SK-N-SH treated with all-trans-retinoic acid at 6 μM for 48 hours (cell line): ENCODE results near the gene TBCD.

ENCODE experiments used
- ATAC-seq: fragments of 200-7000 bp; cut with Tn5 transposase; 3 replicates; pipeline ENCODE4 v1.9.1; 2020; ENCODE audit warnings: mild to moderate bottlenecking, moderate library complexity
- ARNTL ChIP-seq: fragments of 450-650 bp; formaldehyde crosslinking; IDR thresholded peaks from 2 replicates; pipeline ENCODE4 v1.5.0; 2020; ENCODE audit warnings: low read depth, mild to moderate bottlenecking, moderate library complexity, borderline replicate concordance
- BACH2 ChIP-seq: fragments of 250-450 bp; sonication (Bioruptor Pico); IDR thresholded peaks from 2 replicates; pipeline ENCODE4 v1.9.0; 2021; ENCODE audit warnings: mild to moderate bottlenecking, borderline replicate concordance
- CSDC2 ChIP-seq: fragments of 250-450 bp; sonication (Bioruptor Pico); IDR thresholded peaks from 2 replicates; pipeline ENCODE4 v1.5.0; 2020; ENCODE audit warnings: mild to moderate bottlenecking, moderate library complexity
- ESRRG ChIP-seq: fragments of 250-450 bp; sonication (Bioruptor Pico); IDR thresholded peaks from 2 replicates; pipeline ENCODE4 v1.6.1; 2021; ENCODE audit warnings: mild to moderate bottlenecking
- GLIS3 ChIP-seq: fragments of 250-450 bp; sonication (Bioruptor Pico); IDR thresholded peaks from 2 replicates; pipeline ENCODE4 v1.5.0; 2020; ENCODE audit warnings: mild to moderate bottlenecking, moderate library complexity
- ISL1 ChIP-seq: fragments of 250-450 bp; sonication (Bioruptor Pico); IDR thresholded peaks from 2 replicates; pipeline ENCODE4 v2.1.2; 2022; ENCODE audit warnings: mild to moderate bottlenecking, moderate library complexity
- OSR1 ChIP-seq: fragments of 250-450 bp; sonication (Bioruptor Pico); IDR thresholded peaks from 2 replicates; pipeline ENCODE4 v1.8.0; 2022; ENCODE audit warnings: moderate library complexity, mild to moderate bottlenecking, inconsistent platforms
- PATZ1 ChIP-seq: fragments of 250-450 bp; sonication (Bioruptor Pico); IDR thresholded peaks from 2 replicates; pipeline ENCODE4 v1.8.0; 2020; ENCODE audit warnings: mild to moderate bottlenecking, moderate library complexity, borderline replicate concordance
- RARB ChIP-seq: fragments of 250-450 bp; sonication (Bioruptor Pico); IDR thresholded peaks from 2 replicates; pipeline ENCODE4 v1.8.0; 2021; ENCODE audit warnings: mild to moderate bottlenecking, moderate library complexity
- SNAI2 ChIP-seq: fragments of 250-450 bp; sonication (Bioruptor Pico); IDR thresholded peaks from 2 replicates; pipeline ENCODE4 v1.5.0; 2020; ENCODE audit warnings: mild to moderate bottlenecking, moderate library complexity
- TCF4 ChIP-seq: fragments of 250-450 bp; sonication (Bioruptor Pico); IDR thresholded peaks from 2 replicates; pipeline ENCODE4 v1.8.0; 2021; ENCODE audit warnings: mild to moderate bottlenecking, moderate library complexity, borderline replicate concordance
- TOX ChIP-seq: fragments of 250-450 bp; sonication (Bioruptor Pico); IDR thresholded peaks from 2 replicates; pipeline ENCODE4 v1.8.0; 2021; ENCODE audit warnings: mild to moderate bottlenecking, moderate library complexity, borderline replicate concordance
- TSHZ2 ChIP-seq: fragments of 250-450 bp; sonication (Bioruptor Pico); IDR thresholded peaks from 2 replicates; pipeline ENCODE4 v1.5.0; 2020; ENCODE audit warnings: mild to moderate bottlenecking, moderate library complexity
- ZC3H10 ChIP-seq: fragments of 250-450 bp; sonication (Bioruptor Pico); IDR thresholded peaks from 2 replicates; pipeline ENCODE4 v1.5.1; 2021; ENCODE audit warnings: mild to moderate bottlenecking, moderate library complexity
- ZFP3 ChIP-seq: fragments of 250-450 bp; sonication (Bioruptor Pico); IDR thresholded peaks from 2 replicates; pipeline ENCODE4 v1.5.0; 2020; ENCODE audit warnings: mild to moderate bottlenecking, moderate library complexity
- ZFP30 ChIP-seq: fragments of 450-650 bp; formaldehyde crosslinking; IDR thresholded peaks from 2 replicates; pipeline ENCODE4 v1.5.0; 2022; ENCODE audit warnings: mild to moderate bottlenecking, moderate library complexity
- ZNF565 ChIP-seq: fragments of 450-650 bp; formaldehyde crosslinking; conservative IDR thresholded peaks from 2 replicates; pipeline ENCODE4 v1.5.0; 2020; ENCODE audit warnings: low read depth, mild to moderate bottlenecking, moderate library complexity
- ZNF70 ChIP-seq: fragments of 450-650 bp; formaldehyde crosslinking; IDR thresholded peaks from 2 replicates; pipeline ENCODE4 v1.5.0; 2020; ENCODE audit warnings: mild to moderate bottlenecking, moderate library complexity
- ZNF8 ChIP-seq: fragments of 450-650 bp; formaldehyde crosslinking; IDR thresholded peaks from 2 replicates; pipeline ENCODE4 v1.5.0; 2020; ENCODE audit warnings: mild to moderate bottlenecking, moderate library complexity
- TF ChIP-seq, protein P1 (sequence below): fragments of 250-450 bp; sonication (Bioruptor Pico); IDR thresholded peaks from 2 replicates; pipeline ENCODE4 v1.5.1; 2021; ENCODE audit warnings: mild to moderate bottlenecking, moderate library complexity

The TBCD gene

DNA sequence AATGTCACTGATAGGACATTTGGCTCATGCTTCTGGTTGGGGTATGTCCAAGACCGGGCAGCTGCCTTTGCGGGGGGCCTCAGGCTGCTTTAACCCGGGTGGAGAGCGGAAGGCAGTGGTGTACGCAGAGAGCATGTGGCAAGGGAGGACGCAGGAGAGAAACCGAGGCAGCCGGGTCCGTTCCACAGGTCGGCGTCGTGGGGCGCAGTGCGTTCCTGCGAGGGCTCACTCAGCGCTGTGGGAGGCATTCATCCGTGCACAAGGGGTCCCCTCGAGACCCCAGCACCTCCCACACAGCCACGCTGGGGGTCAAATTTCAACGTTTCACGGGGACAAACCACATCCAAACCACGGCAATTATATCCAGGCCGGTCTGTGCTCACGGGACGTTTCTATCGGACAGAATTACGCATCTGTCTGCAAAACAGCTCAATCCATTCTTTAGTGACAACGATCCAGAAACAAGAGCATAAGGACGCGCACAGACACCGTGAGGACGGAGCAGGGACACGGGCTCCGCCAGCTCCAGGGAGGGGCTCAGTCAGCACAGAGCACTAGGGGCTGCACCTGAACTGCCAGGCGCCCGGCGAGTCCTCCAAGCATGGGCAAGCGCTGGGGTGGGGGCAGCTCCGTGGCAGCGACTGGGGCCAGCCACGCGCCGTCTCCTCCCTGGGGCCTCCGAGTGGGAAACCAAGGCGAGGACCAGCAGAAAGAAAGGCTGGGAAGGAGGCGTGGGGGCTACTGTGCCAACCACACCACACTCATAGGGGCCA lies 219.1 kb downstream of the TBCD start:
- no peak for ATAC-seq
- no peak for TF ChIP-seq TOX (CRISPR knock-in tag)
- TF ChIP-seq ZFP3 (CRISPR knock-in tag): no peak
- TF ChIP-seq ZNF565 (CRISPR knock-in tag): no peak
- no peak for TF ChIP-seq RARB
- no peak for TF ChIP-seq BACH2
- TF ChIP-seq, all 23 proteins: peak for 0

- no peak for ATAC-seq
- TF ChIP-seq TOX (CRISPR knock-in tag) (no peak), CSDC2 (CRISPR knock-in tag) (no peak)
These were observed 221.0 kb downstream of the TBCD start for GRCh38 chr17:82972836-82973372.

DNA sequence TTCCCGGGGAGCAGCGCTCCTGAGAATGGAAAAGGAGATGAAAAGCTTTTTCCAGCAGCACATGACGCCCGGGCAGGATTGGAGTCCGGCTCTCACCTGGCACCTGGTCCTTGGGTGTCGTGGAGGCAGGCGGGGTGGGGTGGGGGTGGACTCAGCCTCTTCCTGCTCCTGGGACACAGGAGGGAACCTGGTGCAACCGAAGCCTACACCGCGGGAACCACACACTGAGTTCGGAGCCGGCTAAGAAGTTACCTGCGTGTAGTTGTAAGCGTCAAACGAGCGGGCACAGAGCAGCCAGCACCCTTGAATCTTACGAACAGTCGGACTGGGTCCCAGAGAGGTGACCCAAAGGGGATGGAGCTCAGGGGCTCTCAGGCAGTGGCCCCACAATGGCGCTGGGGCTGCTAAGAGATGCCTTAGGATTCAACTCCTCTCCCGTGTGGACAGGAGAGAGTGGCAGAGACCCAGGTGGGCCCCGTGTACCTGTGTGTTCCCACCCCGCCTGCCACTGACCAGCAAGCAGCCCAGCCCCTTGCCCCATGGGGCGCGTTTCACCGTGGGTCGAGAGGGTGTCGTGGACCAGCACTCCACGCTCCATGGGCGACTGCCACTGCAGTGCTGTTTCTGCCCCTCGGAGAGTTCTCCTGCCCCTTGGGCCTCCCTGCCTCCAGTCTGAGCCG lies 221.7 kb downstream of the TBCD start:
- ATAC-seq: no peak
- TF ChIP-seq ESRRG: no peak
- TF ChIP-seq GLIS3 (CRISPR knock-in tag): no peak
- no peak for TF ChIP-seq TSHZ2
- no peak for TF ChIP-seq RARB
- TF ChIP-seq TOX (CRISPR knock-in tag): no peak
- TF ChIP-seq ARNTL (CRISPR knock-in tag): no peak
- no peak for TF ChIP-seq ISL1 (CRISPR knock-in tag)
- no peak for TF ChIP-seq ZFP3 (CRISPR knock-in tag)
- no peak for TF ChIP-seq ZFP30 (CRISPR knock-in tag)
- no peak for TF ChIP-seq PATZ1 (CRISPR knock-in tag)
- no peak for TF ChIP-seq ZNF8 (CRISPR knock-in tag)
- TF ChIP-seq, all 23 proteins: peak for 0

- no peak for ATAC-seq
- no peak for TF ChIP-seq ZNF70 (CRISPR knock-in tag)
- TF ChIP-seq BACH2: no peak
- no peak for TF ChIP-seq ZFP30 (CRISPR knock-in tag)
- no peak for TF ChIP-seq ARNTL (CRISPR knock-in tag)
- no peak for TF ChIP-seq ZFP3 (CRISPR knock-in tag)
- no peak for TF ChIP-seq ZC3H10
- no peak for TF ChIP-seq PATZ1 (CRISPR knock-in tag)
- TF ChIP-seq RARB: no peak
- no peak for TF ChIP-seq TSHZ2
- no peak for TF ChIP-seq TCF4 (CRISPR knock-in tag)
- TF ChIP-seq OSR1 (CRISPR knock-in tag): no peak
- no peak for TF ChIP-seq GLIS3 (CRISPR knock-in tag)
- no peak for TF ChIP-seq TOX (CRISPR knock-in tag)
- TF ChIP-seq, protein P1, sequence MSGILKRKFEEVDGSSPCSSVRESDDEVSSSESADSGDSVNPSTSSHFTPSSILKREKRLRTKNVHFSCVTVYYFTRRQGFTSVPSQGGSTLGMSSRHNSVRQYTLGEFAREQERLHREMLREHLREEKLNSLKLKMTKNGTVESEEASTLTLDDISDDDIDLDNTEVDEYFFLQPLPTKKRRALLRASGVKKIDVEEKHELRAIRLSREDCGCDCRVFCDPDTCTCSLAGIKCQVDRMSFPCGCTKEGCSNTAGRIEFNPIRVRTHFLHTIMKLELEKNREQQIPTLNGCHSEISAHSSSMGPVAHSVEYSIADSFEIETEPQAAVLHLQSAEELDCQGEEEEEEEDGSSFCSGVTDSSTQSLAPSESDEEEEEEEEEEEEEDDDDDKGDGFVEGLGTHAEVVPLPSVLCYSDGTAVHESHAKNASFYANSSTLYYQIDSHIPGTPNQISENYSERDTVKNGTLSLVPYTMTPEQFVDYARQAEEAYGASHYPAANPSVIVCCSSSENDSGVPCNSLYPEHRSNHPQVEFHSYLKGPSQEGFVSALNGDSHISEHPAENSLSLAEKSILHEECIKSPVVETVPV (CRISPR knock-in tag): no peak
- no peak for TF ChIP-seq ISL1 (CRISPR knock-in tag)
- TF ChIP-seq SNAI2: no peak
These were observed 222.5 kb downstream of the TBCD start for GRCh38 chr17:82974136-82974952.
